ENCODE data around the gene PUDP. TPM values are rescaled to one million over a fixed set of nuclear protein-coding genes. Genes with fewer than 3 reads are reported as not detected.
"Not testable (repeated sequence)": the region's sequence is repeated elsewhere in the genome, so short reads cannot be mapped to it uniquely, and the experiment has no call there.

PUDP gene
- total RNA-seq, 1 donor from 2014 or later: 4.5 TPM

- DNase-seq (ENCODE audit: low spot score in 2 of 2) (no peak), FAIRE-seq (no peak)
These were observed 95.4 kb downstream of the PUDP start for GRCh38 chrX:7052541-7052940.

DNA sequence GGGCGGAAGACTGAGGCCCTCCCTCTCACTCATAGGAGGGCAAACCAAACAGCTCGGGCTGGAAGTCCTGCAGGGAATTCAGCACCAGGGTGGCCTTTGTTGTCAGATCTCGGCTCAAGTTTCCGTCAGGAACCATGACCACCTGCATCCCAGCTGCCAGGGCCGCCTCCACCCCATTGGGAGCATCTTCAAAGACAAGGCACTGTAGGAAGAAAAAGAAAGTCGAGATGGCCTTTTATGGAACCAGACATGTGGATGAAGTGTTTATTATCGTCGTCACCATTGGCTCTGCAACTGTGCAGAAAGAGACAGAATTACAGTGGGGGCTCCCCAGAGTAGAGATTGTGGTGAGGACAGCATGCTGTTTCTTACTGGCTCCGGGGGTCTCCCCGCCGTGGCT lies 97.7 kb downstream of the PUDP start:
- DNase-seq (ENCODE audit: low spot score in 2 of 2) (no peak), FAIRE-seq (no peak)

GRCh38 chrX:7047951-7048350 lies 100.0 kb downstream of the PUDP start:
- no peak for FAIRE-seq
- no peak for DNase-seq (ENCODE audit: low spot score in 2 of 2)

DNA sequence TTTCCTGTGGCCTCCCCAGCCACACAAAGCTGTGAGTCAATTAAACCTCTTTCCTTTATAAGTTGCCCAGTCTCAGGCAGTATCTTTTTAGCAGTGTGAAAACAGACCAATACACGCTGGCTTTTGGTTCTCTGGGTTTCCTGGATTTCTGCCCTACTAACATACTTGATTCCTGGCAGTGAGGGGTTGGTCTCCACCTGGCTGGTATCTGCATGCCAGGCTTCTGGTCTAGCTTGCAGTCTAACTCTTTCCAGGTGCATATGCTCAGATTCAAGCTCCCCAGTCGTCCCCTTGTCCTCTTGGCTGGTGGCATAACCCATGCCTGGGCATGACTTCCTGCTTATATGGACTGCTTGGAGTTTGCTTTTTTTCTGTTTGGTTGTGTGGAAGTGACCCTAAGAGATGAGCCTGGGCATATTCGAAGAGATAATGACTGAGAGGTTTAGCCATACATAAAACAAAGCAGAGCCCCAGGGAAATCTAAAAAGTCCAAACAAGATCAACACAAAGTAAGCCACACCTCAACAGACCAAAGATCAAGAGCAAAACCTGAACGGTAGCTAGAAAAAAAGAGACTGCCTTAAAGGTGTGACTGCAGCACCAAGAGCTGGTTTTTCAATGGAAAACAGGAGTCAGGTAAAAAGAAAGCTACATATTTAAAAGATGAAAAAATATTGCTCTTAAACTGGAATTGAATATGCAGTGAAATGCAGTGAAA lies 102.6 kb downstream of the PUDP start:
- no peak for DNase-seq (ENCODE audit: low spot score in 2 of 2)
- FAIRE-seq: no peak

- not testable (repeated sequence) for FAIRE-seq; DNase-seq (ENCODE audit: low spot score in 2 of 2)
These were observed 104.0 kb downstream of the PUDP start for GRCh38 chrX:7043796-7044433.

DNA sequence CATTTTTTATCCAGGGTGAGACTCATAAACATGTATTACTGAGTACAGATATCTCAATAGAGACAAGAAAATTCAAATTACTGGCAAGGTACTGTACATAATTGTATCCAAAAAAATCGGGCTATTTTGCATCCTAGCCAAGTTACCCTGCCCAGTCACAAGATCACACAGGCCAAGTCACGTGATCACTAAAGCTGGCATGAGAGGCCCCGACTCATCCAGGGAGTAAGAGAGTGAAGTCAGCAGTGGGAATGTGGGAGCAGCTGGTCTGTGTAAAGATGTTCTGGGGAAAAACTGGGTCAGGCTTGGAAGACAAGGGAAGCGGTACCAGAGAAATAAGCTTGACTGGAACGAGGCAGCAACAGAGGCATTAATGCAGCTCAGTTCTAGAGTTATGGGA lies 119.7 kb downstream of the PUDP start:
- FAIRE-seq: no peak
- no peak for DNase-seq (ENCODE audit: low spot score in 2 of 2)

- FAIRE-seq: no peak
These were observed 120.9 kb downstream of the PUDP start for GRCh38 chrX:7027071-7027470.

DNA sequence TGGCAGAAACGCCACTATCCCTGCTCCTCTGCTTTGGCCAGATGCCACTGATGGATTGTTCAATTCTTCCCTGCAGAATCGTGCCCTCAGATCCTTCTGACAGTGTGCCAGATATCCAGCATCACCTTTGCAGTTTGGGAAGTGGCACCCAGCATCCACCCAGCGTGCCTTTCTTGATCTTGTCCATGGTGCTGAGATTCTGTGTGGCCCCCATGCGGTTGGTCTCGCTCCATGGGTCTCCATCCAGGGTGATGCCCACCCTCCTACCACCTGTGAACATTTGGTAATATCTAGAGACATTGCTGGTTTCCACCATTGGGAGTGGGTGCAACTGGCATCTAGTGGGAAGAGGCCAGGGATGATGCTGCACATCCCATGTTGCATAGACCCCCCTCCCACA lies 121.6 kb downstream of the PUDP start:
- not testable (repeated sequence) for DNase-seq (ENCODE audit: low spot score in 2 of 2); FAIRE-seq

More at GRCh38 chrX:7027071-7027470, 120.9 kb downstream of the PUDP start:
- no peak for DNase-seq (ENCODE audit: low spot score in 2 of 2)

DNA sequence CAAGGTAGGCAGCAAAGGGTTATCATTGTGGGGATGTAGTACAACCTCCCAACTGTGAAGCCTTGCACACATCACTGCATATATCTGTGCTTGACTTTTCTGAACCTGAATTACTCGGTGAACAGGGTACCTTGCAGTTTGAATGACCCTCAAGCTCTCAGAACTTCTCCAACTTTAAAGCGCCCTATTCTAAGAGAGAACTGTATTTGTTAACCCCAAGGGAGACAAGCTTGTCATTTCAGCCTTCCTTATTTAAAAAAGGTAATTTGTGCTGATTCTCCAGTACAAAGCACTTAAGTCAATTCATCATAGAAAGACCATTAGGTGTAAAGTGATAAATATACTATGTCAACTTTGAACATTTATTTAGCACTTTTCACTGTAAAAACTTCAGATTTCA lies 122.5 kb downstream of the PUDP start:
- no peak for FAIRE-seq
- DNase-seq (ENCODE audit: low spot score in 2 of 2): no peak

DNA sequence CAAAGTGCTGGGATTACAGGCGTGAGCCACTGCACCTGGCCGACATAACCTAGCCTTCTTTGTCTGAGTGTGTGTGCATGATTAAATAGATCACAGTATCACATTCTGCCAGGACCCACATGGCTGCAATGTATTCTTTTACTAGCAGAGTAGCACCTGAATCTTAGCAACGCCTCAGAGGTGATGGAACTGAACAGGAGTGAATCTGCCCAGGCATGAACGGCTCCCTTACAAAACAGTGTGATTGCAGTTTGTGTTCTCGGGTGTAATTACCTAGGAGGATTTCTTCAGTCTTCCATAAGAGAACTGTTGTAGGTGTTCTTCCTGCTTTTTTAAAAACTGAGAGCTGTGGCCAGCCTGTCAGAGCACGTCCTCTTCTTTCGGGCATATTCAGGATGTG lies 123.1 kb downstream of the PUDP start:
- FAIRE-seq: no peak

DNA sequence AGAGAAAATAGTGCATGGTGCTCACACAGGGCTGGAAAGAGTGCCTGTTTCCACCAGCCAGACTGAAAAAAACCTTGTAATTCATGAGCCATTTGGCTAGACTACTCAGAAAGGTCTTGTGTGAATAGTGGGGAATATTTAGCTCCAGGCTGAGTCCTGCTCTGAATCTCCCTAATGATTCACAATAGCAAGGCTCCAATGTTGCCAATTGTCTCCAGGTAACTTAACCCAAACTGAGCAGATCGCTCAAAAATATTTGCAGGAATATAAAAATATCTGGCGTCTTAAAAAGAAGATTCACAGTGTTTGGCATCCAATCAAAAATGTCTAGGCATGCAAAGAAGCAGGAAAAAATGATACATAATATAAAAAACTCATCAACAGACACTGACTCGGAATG lies 125.0 kb downstream of the PUDP start:
- not testable (repeated sequence) for FAIRE-seq

More for the DNA sequence above, 123.1 kb downstream of the PUDP start:
- no peak for DNase-seq (ENCODE audit: low spot score in 2 of 2)

GRCh38 chrX:7021991-7022390 lies 126.0 kb downstream of the PUDP start:
- FAIRE-seq: no peak

More for the DNA sequence above, 125.0 kb downstream of the PUDP start:
- not testable (repeated sequence) for DNase-seq (ENCODE audit: low spot score in 2 of 2)

GRCh38 chrX:7019555-7019954 lies 128.4 kb downstream of the PUDP start:
- DNase-seq (ENCODE audit: low spot score in 2 of 2) (no peak), FAIRE-seq (no peak)

More at GRCh38 chrX:7021991-7022390, 126.0 kb downstream of the PUDP start:
- no peak for DNase-seq (ENCODE audit: low spot score in 2 of 2)

GRCh38 chrX:7012262-7012834 lies 135.6 kb downstream of the PUDP start:
- not testable (repeated sequence) for DNase-seq (ENCODE audit: low spot score in 2 of 2); FAIRE-seq

GRCh38 chrX:7010897-7011296 lies 137.1 kb downstream of the PUDP start:
- FAIRE-seq: not testable (repeated sequence)

DNA sequence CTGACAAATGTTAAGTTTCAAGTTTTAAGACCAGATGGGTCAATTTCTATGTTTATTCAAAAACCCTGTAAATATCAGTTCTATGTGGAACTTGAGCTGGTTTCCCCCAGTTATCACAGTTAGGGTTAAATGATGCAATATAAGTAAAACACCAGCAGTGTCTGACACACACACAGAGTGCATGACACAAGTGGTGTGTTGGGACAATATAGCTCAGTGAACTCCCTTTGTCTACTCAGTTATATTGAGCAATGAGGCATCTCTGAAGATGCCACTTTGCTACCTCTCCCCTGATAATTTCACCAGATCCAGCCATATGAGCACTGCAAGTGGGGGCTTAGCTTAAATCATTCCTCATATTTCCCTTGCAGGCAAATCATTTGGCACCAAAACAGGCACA lies 140.6 kb downstream of the PUDP start:
- DNase-seq (ENCODE audit: low spot score in 2 of 2): not testable (repeated sequence)

More at GRCh38 chrX:7010897-7011296, 137.1 kb downstream of the PUDP start:
- not testable (repeated sequence) for DNase-seq (ENCODE audit: low spot score in 2 of 2)

More for the DNA sequence above, 140.6 kb downstream of the PUDP start:
- FAIRE-seq: not testable (repeated sequence)

Small RNAs within 50 kb of the gene (small RNA-seq; reads per million reads assigned to genes)
- gene MIR4767: 0.10 reads per million

Other genes with a start within 250 kb of the PUDP start
- gene STS, start 441 bp downstream of the PUDP start, total RNA-seq: 2.9 TPM

All from frontal cortex (tissue), 4 donors.